BJ (cell line): ENCODE results near the gene GABRE. TPM values are rescaled to one million over a fixed set of nuclear protein-coding genes. Genes with fewer than 3 reads are reported as not detected.

Experiments used
- CTCF ChIA-PET: fragments of 350-600 bp; formaldehyde crosslinking; extraction: SDS; loops from one replicate; lab custom pipeline; 2021; ENCODE audit warnings: antibody characterized with exemption, inconsistent platforms; lab: Yijun Ruan, JAX
- POLR2A ChIA-PET: fragments of 300-600 bp; sonication (Branson Sonifier 250); formaldehyde crosslinking; extraction: SDS; loops from one replicate; lab custom pipeline; 2021; ENCODE audit warnings: antibody characterized with exemption; lab: Charles Lee
- DNase-seq: peaks from one replicate; pipeline ENCODE4 v3.0.0-alpha.2; 2011; ENCODE audit warnings: low read depth
- H3K27me3 ChIP-seq: 2 replicates; pipeline ENCODE4 v1.6.0; 2011; ENCODE audit warnings: low read length; ENCODE audit not compliant: control insufficient read depth, insufficient read depth
- H3K36me3 ChIP-seq: 2 replicates; pipeline ENCODE4 v1.5.1; 2011; ENCODE audit warnings: low read length; ENCODE audit not compliant: control insufficient read depth, insufficient read depth
- H3K4me3 ChIP-seq: 2 replicates; pipeline ENCODE4 v1.5.1; 2011; ENCODE audit warnings: low read depth, mild to moderate bottlenecking, control low read depth, low read length
- CTCF ChIP-seq: IDR thresholded peaks from 2 replicates; pipeline ENCODE4 v1.5.1; 2011; ENCODE audit warnings: low read depth, mild to moderate bottlenecking, control low read depth, inconsistent platforms, low read length, moderate library complexity; ENCODE audit not compliant: insufficient read depth
- polyA plus RNA-seq: library from polyadenylated mRNA; depleted of rRNA; stranded (reverse); fragments of >200 nt; gene quantifications from 2 replicates; pipeline ENCODE4 v1.2.3, GENCODE V29; 2011

The GABRE gene
- polyA plus RNA-seq, 1 experiment = 37.8 TPM

- H3K27me3 ChIP-seq = no peaks in the 10 kb centered on the region
- H3K4me3 ChIP-seq = no peak overlapping the region
- no peak for DNase-seq
- POLR2A ChIA-PET = interaction anchor here (0.9 kb wide), 1 partner anchor 10 kb away, joined by 3 read pairs; the partner anchor contains the start of gene GABRE
- no peak for TF ChIP-seq CTCF
- CTCF ChIA-PET = interaction anchor here (1.4 kb wide), 1 partner anchor 10 kb away, joined by 3 read pairs; no protein-coding TSS in a partner anchor
- no peaks in the 10 kb centered on the region for H3K36me3 ChIP-seq
These were observed 10.4 kb upstream of the GABRE start for GRCh38 chrX:151984902-151985301.

GRCh38 chrX:151984328-151984727, 9.9 kb upstream of the GABRE start:
- ChIA-PET POLR2A (interaction anchor here (0.9 kb wide), 1 partner anchor 10 kb away, joined by 3 read pairs; the partner anchor contains the start of gene GABRE), CTCF (interaction anchor here (1.4 kb wide), 1 partner anchor 9 kb away, joined by 3 read pairs; no protein-coding TSS in a partner anchor)
- no peak overlapping the region for H3K4me3 ChIP-seq
- no peaks in the 10 kb centered on the region for H3K36me3 ChIP-seq
- no peak for TF ChIP-seq CTCF
- no peaks in the 10 kb centered on the region for H3K27me3 ChIP-seq
- DNase-seq = peak; percentile 56

GRCh38 chrX:151983186-151983585, 8.7 kb upstream of the GABRE start:
- ChIA-PET POLR2A (no interaction called here), CTCF (no interaction called here)
- H3K27me3 ChIP-seq = no peaks in the 10 kb centered on the region
- TF ChIP-seq CTCF = no peak
- no peaks in the 10 kb centered on the region for H3K36me3 ChIP-seq
- no peak overlapping the region for H3K4me3 ChIP-seq
- no peak for DNase-seq

- CTCF ChIA-PET = no interaction called here
- Histone ChIP-seq H3K36me3 (no peaks in the 10 kb centered on the region), H3K27me3 (no peaks in the 10 kb centered on the region), H3K4me3 (no peak overlapping the region)
- POLR2A ChIA-PET = no interaction called here
- peak; percentile 40 for DNase-seq
- TF ChIP-seq CTCF = no peak
These were observed 7.7 kb upstream of the GABRE start for GRCh38 chrX:151982222-151982621.

- ChIA-PET CTCF (no interaction called here), POLR2A (no interaction called here)
- Histone ChIP-seq H3K4me3 (no peak overlapping the region), H3K36me3 (no peaks in the 10 kb centered on the region), H3K27me3 (no peaks in the 10 kb centered on the region)
- DNase-seq = no peak
- no peak for TF ChIP-seq CTCF
These were observed 6.7 kb upstream of the GABRE start for GRCh38 chrX:151981129-151981528.
